Muscle layer of colon (tissue), 2 donors: ENCODE data around the gene XPNPEP2.

Experiments used
- H3K27ac ChIP-seq: one replicate; pipeline ENCODE4 v1.7.0; 2013; ENCODE audit warnings: low read depth, mild to moderate bottlenecking, low read length, moderate library complexity
- H3K27me3 ChIP-seq, 2 donors: one replicate each; pipeline ENCODE4 v1.7.0; 2013; ENCODE audit warnings: low read length in 2 of 2, mild to moderate bottlenecking in 2 of 2; ENCODE audit not compliant: insufficient read depth in 2 of 2, control insufficient read depth in 1 of 2
- H3K36me3 ChIP-seq: one replicate; pipeline ENCODE4 v1.7.0; 2013; ENCODE audit warnings: mild to moderate bottlenecking, low read length; ENCODE audit not compliant: insufficient read depth
- H3K4me1 ChIP-seq: one replicate; pipeline ENCODE4 v1.7.0; 2013; ENCODE audit warnings: mild to moderate bottlenecking, low read length; ENCODE audit not compliant: insufficient read depth
- H3K4me3 ChIP-seq, 2 donors: one replicate each; pipeline ENCODE4 v1.7.0; 2013; ENCODE audit warnings: low read length in 2 of 2, low read depth in 1 of 2, mild to moderate bottlenecking in 1 of 2, moderate library complexity in 1 of 2
- H3K9ac ChIP-seq: one replicate; pipeline ENCODE4 v1.7.0; 2013; ENCODE audit warnings: low read length
- H3K9me3 ChIP-seq: one replicate; pipeline ENCODE4 v1.7.0; 2013; ENCODE audit warnings: mild to moderate bottlenecking, low read length
- donor health status: abdominal sarcoma.
- donor health status: Adenocarcinoma of cecum.

The XPNPEP2 gene

DNA sequence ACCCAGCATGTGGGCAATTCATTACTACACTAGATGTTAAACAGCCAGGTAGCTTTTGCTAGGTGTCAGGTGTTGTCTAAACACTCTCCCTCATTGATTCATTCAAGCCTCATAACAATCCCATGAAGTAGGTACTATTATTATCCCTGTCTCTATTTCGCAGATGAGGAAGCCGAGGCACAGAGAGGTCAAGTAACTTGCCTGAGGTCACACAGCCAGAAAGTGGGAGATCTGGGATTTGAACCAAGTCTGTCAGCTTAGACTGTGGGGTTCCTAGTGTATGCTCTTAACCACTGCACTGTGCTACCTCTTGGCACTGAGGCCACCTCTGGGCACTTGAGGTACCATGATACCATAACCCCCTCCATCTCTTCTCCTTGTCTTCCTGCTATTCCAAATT, 17.4 kb upstream of the XPNPEP2 start:
- H3K27ac ChIP-seq = no peak overlapping the region
- H3K4me3 ChIP-seq = no peak overlapping the region
- H3K9ac ChIP-seq = no peak overlapping the region
- no peaks in the 10 kb centered on the region for H3K9me3 ChIP-seq
- H3K4me1 ChIP-seq = peaks cover 4% of the 10 kb centered on the region
- no peaks in the 10 kb centered on the region for H3K36me3 ChIP-seq
- H3K27me3 ChIP-seq = peaks cover 0 to 7% of the 10 kb centered on the region in 2 donors

- Histone ChIP-seq H3K27me3 (peaks cover 0 to 7% of the 10 kb centered on the region in 2 donors), H3K36me3 (no peaks in the 10 kb centered on the region), H3K27ac (no peak overlapping the region), H3K4me1 (peaks cover 4% of the 10 kb centered on the region), H3K4me3 (no peak overlapping the region), H3K9me3 (no peaks in the 10 kb centered on the region), H3K9ac (no peak overlapping the region)
Measured at GRCh38 chrX:129721870-129722269, 16.9 kb upstream of the XPNPEP2 start.

- Histone ChIP-seq H3K9ac (no peak overlapping the region), H3K9me3 (no peaks in the 10 kb centered on the region), H3K27me3 (peaks cover 0 to 7% of the 10 kb centered on the region in 2 donors), H3K4me1 (no peaks in the 10 kb centered on the region), H3K4me3 (no peak overlapping the region), H3K27ac (no peak overlapping the region), H3K36me3 (no peaks in the 10 kb centered on the region)
Measured at GRCh38 chrX:129723511-129723910, 15.3 kb upstream of the XPNPEP2 start.

- peaks cover 0 to 7% of the 10 kb centered on the region in 2 donors for H3K27me3 ChIP-seq
- no peak overlapping the region for H3K4me3 ChIP-seq
- H3K27ac ChIP-seq = no peak overlapping the region
Measured at GRCh38 chrX:129724754-129725153, 14.0 kb upstream of the XPNPEP2 start.

DNA sequence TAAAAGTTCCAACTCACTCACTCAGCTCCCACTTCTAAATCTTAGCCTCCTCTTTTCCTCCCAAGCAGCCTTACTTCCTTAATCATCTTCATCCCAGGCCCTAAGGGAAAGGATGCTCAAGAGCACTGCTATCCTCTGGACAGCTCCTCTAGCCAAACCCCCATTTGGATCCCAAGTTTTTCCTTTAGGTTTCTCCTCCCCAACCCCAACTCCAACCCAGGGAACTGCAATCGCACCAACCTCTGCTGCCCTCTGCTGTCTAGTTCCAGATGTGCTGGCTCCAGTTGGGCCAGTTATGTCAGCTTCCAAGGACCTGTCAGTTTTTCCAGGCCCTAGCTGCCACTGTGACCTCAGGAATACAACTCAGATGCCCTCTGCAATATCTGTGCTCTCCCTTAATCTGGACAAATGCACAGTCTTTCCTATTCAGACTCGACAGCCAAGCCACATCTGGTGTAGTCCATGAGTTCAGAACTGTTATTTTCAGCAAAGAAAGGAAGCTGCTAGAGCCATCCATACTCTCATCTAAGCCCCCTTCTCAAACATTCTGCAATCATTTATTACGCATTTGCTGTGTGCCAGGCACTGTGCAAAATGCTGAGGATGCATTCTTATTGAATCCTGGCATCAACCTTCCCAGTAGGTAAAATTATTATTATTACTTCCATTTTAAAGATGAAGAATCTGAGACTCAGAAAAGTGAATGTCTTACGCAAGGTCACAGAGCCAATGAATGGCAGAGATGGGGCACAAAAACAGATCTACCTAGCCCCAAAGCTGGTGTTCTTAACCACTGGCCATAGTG, 12.3 kb upstream of the XPNPEP2 start:
- H3K27me3 ChIP-seq = peaks cover 0 to 7% of the 10 kb centered on the region in 2 donors
- H3K9me3 ChIP-seq = no peaks in the 10 kb centered on the region
- no peak overlapping the region for H3K4me3 ChIP-seq
- no peaks in the 10 kb centered on the region for H3K36me3 ChIP-seq
- no peak overlapping the region for H3K9ac ChIP-seq
- H3K27ac ChIP-seq = no peak overlapping the region
- no peaks in the 10 kb centered on the region for H3K4me1 ChIP-seq

More at GRCh38 chrX:129724754-129725153, 14.0 kb upstream of the XPNPEP2 start:
- H3K36me3 ChIP-seq = no peaks in the 10 kb centered on the region
- no peaks in the 10 kb centered on the region for H3K9me3 ChIP-seq
- no peak overlapping the region for H3K9ac ChIP-seq
- H3K4me1 ChIP-seq = no peaks in the 10 kb centered on the region

- no peak overlapping the region for H3K4me3 ChIP-seq
- H3K36me3 ChIP-seq = no peaks in the 10 kb centered on the region
- H3K9me3 ChIP-seq = no peaks in the 10 kb centered on the region
- no peak overlapping the region for H3K27ac ChIP-seq
- H3K4me1 ChIP-seq = no peaks in the 10 kb centered on the region
- no peaks in the 10 kb centered on the region for H3K27me3 ChIP-seq
- H3K9ac ChIP-seq = no peak overlapping the region
Measured at GRCh38 chrX:129728061-129728460, 10.7 kb upstream of the XPNPEP2 start.

GRCh38 chrX:129731228-129731627, 7.6 kb upstream of the XPNPEP2 start:
- no peak overlapping the region for H3K9ac ChIP-seq
- H3K9me3 ChIP-seq = no peaks in the 10 kb centered on the region
- H3K4me3 ChIP-seq = no peak overlapping the region
- no peak overlapping the region for H3K27ac ChIP-seq
- no peaks in the 10 kb centered on the region for H3K27me3 ChIP-seq
- H3K36me3 ChIP-seq = no peaks in the 10 kb centered on the region
- H3K4me1 ChIP-seq = no peaks in the 10 kb centered on the region

DNA sequence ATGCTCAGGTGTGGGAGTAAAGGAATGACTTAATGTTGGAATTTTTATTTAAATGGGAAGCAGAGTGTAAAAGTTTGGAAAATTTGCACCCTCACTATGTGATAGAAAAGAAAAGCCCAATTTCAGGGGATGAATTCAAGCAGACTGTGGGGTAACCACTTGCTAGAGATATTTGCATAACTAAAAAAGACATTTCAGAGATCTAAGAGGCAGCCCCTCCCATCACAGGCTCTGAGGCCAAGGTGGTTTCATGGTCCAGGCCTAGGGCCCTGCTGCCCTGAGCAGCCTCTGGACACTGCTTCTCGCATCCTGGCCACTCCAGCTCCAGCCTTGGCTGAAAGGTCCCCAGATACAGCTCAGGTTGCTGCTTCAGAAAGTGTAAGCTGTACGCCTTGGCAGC, 5.9 kb upstream of the XPNPEP2 start:
- H3K36me3 ChIP-seq = no peaks in the 10 kb centered on the region
- no peaks in the 10 kb centered on the region for H3K9me3 ChIP-seq
- H3K27ac ChIP-seq = no peak overlapping the region

GRCh38 chrX:129733335-129733734, 5.4 kb upstream of the XPNPEP2 start:
- Histone ChIP-seq H3K27me3 (no peaks in the 10 kb centered on the region), H3K4me3 (no peak overlapping the region), H3K9ac (no peak overlapping the region), H3K36me3 (no peaks in the 10 kb centered on the region), H3K9me3 (no peaks in the 10 kb centered on the region), H3K27ac (no peak overlapping the region), H3K4me1 (no peaks in the 10 kb centered on the region)

More for the DNA sequence above, 5.9 kb upstream of the XPNPEP2 start:
- Histone ChIP-seq H3K27me3 (no peaks in the 10 kb centered on the region), H3K4me3 (no peak overlapping the region), H3K4me1 (no peaks in the 10 kb centered on the region), H3K9ac (no peak overlapping the region)

DNA sequence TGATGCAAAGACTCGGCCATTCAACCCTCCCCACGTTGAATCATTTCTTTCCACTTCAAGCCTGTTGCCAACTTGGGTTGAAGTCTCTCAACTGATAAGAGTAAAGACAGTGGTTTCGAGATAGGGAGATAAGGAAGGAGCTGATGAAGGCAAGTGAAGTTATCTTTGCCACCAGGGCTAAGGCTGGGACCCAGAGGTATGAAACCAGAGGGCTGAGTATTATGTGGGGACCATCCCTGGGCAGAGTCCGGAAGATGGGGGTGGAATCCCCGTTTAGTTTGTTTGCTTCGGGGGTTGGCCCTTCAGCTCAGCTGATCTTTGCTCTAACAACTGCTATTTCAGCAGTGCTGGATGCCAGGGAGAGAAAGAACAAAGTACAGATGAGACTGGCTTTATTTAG, 2.3 kb upstream of the XPNPEP2 start:
- Histone ChIP-seq H3K27ac (no peak overlapping the region), H3K27me3 (no peaks in the 10 kb centered on the region), H3K4me1 (no peaks in the 10 kb centered on the region), H3K4me3 (no peak overlapping the region), H3K9ac (no peak overlapping the region), H3K36me3 (no peaks in the 10 kb centered on the region), H3K9me3 (no peaks in the 10 kb centered on the region)

DNA sequence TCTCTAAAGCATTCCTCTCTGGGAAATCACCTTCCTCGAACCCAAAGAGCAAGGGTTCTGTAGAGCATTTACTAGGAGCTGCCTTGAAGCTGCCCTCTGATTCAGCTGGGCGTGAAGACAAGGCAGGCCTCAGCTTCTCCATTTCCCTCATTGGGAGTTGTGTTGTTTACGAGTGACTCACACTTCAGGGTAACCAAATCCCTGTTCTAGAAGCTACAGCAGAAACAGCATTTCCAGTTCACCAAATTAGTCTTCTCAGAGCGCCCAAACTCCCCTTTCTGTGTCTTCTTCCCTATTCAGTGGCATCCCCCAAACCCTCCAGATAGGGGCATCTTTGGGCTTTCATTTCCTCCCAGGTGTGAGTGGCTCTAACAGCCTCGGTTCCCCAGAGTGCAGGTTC, 863 bp upstream of the XPNPEP2 start:
- Histone ChIP-seq H3K36me3 (no peaks in the 10 kb centered on the region), H3K27me3 (no peaks in the 10 kb centered on the region), H3K4me3 (no peak overlapping the region), H3K9me3 (no peaks in the 10 kb centered on the region), H3K9ac (no peak overlapping the region), H3K4me1 (no peaks in the 10 kb centered on the region), H3K27ac (no peak overlapping the region)

GRCh38 chrX:129739578-129739977, 799 bp downstream of the XPNPEP2 start:
- Histone ChIP-seq H3K36me3 (no peaks in the 10 kb centered on the region), H3K9ac (no peak overlapping the region), H3K27ac (no peak overlapping the region), H3K4me1 (no peaks in the 10 kb centered on the region), H3K27me3 (no peaks in the 10 kb centered on the region), H3K9me3 (no peaks in the 10 kb centered on the region), H3K4me3 (no peak overlapping the region)
